NCI-H2081 (cell line): ENCODE measurements around the gene HSP90AB1.
A peak's percentile ranks its signal among the peaks of the same experiment; 100 is the strongest.
"Not testable (repeated sequence)": the region's sequence is repeated elsewhere in the genome, so short reads cannot be mapped to it uniquely, and the experiment has no call there.

Experiments used
- DNase-seq, 2 experiments: peaks; one replicate each; lab custom pipeline; 2025; lab: John Stamatoyannopoulos, UW

Gene HSP90AB1

DNA sequence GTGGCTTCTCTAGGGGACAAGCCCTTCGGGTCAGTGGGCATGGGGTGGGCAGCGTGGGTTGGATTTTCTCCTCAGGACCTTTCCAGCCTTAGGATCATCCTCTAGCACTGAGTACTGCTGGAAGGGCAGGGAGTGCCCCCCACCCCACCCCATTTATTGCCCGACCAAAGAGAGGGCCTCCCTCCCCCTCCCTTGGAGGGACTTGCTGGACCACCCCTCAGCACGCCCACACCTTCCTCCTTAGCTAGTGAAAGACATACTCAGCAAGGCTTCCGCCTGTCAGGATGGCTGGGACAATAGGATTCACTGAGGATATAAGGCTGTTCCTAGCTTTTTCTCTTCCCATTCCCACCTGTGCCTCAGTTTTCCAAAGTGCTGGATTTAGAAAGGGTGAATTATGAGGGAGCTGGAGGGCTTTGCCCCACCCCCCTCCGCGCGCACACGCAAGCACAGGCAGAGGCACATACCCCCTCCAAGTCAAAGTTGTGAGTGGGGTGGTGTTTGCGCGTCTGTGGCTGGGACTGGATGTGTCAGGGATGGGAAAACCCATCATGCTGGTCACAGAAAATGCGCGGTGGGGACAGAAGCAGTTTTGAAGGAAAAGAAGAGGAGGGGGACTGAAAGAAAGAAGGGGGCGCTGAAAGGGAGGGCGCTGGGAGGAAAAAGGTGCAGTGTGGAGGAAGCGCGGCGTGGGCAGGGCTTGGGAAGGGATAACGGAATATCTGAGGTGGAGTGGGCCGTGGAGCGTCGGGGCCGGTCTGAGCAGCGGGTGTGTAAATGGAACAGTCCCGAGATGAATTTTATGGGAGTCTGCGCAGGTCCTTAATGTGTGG, 24.2 kb upstream of the HSP90AB1 start:
- no peak for DNase-seq

DNA sequence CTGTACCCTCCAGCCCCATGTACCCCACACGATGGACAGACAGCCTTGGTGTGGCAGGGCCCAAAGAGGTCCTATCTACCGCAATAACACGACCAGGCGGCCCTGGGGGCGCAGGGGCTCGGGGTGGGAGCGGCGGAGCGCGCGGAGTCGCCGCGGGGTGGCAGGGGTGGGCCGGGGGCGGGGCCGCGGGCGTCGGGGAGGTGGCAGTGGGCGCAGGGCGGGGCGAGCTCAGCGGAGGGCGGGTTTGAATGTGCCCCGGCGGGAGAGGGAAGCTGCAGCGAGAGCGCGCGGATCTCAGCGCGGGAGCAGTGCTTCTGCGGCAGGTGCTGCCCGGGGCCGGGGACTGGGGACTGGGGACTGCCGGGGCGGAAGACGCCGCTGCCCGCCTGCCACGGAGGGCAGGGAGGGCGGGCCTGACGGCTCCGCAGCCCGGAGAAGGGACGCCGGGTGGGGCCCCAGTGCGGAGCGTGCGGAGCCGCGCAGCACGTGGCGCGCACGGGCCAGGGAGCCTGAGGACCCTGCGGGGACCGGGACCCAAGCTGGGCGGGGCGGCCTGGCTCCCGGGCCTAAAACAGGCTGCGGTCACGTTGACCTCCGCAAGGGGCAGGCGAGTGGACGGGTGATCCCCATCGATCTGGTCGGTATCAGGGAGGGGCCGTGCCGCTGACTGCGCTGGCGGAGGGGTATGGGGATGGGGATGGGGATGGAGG, 23.4 kb upstream of the HSP90AB1 start, which contains the start of gene SLC29A1:
Gene SLC29A1 (plus strand): TSS at position 277 of the 710 bp plus-strand sequence. CDS start 3,719 bp downstream, outside the sequence.
- peak; percentile 72 to 81 for DNase-seq

DNA sequence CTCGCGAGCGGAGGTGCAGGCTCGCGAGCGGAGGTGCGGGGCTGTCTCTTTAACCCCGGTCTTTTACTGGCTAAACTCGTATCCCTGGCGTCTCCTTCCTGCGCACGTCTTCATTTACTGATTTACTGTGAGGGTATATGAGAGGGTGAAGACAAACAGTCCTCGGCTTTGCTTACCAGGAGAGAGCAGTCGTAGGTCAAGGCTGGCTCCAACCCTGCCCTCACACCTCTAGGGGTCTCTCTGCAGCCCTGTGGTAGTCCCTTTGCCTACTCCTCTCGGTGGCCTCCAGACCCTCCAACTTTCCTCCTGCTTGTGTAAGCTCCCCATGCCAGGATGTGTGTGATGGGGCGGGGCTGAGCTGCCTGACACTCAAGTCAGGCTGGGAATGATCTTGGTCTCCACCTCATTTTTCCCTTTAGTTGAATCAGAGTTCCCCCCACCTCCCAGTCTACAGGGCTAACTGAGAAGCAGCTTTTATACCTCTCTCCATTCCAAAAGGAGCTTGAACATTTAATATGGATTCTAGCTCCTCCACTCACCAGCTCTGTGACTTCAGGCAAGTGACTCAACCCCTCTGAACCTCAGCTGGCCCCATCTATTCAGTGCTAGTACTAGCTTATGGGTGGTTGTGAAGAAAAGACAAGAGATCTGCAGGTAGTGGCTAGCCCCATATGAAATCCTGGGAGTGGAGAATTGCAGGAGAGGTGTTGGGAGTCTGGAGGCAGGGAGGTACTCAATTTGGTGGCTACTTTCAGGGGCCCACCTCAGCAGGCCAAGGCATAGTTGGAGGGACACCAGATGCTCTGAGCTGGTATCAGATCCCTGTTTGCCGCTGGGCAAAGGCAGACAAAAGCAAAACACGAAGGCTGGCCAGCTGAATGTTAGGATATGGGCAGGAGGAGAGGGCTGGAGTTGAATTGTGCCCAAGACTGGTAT, 22.6 kb upstream of the HSP90AB1 start:
- DNase-seq = peak in 1 of 2 experiments; percentile 49

DNA sequence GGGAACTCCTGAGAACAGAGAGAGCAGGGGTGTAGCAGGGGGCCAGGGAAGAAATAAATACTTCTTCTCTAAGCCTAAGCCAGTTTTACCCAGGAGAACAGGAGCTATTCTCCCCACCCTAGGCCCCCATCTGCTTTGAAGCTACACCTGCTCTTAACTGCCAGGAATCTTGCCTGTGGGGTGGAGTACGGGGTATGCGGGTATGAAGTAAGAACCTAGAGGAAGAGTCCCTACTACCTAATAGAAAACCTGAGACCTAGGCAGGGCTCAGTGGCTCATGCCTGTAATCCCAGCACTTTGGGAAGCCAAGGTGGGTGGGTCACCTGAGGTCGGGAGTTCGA, 22.0 kb upstream of the HSP90AB1 start:
- no peak for DNase-seq

DNA sequence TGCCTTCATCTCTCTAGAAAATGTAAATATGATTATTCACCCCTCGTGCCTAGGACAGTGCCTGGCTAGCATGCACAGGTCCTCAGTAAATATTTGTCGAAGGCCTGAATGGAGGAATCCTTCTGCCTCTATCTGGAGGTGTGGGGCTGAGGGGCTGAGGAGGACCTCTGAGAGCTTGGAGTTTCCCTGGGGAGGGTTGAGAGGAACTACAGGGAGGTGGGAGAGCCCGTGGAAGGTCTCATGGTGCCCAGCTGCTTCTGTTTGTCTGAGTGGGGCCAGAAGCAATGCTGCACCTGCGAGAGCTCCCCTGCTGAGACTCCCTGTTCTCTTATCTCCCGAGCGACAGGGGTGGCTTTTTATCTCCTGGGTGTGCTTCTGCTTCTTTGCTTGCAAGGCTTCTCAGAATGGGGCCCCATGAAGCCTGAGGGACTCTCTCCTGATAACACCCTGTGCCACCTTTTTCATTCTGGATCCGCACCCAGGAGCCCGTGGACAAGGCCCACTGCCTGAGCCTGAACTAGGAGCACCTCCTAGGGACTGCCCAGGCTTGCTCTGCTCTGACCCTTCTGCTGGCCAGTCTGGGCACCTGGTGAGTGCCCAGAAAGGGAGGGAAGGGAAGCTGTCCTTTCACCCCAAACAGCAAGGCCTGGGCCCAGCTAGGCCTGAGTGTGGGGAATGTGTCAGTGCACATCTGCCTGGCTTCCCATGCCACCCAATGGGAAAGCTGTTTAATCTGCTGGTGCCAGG, 21.1 kb upstream of the HSP90AB1 start:
- DNase-seq = peak in 1 of 2 experiments; percentile 40

DNA sequence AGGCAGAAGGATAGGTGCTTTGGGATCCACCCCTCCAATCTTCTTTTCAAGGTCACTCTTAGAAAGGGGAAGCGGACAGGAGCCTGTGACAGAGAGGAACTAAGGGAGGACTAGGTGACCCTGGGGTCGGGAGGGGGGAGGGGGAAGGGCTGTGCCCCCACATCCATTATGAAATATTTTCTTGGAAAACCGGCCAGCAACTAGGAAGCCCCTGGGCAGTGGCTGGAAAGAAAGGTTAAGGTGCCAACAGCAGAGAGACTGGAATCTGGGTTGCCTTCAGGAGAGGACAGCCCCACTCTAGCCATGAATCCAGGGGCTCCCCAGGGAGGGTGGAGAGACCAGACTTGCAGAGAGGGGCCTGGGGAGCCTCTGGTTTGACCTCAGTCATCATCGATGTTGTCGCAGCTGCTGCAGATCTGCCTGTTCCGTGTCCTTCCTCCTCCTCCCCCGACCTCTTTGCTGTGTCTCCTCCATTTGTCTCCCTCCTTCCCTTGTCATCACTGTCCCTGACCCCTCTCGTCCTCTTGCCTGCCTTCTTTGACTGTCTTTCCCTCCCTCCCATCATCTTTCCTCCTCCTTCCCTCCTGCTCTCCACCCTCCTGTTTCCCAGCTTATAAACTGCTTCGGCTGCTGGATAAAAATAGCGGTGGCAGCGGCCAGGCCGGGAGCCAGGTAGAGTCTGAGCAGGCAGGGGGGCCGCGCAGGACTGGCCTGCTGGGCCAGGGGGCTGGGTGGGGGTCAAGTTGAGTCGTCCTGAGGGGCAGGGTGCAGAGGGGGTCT, 20.3 kb upstream of the HSP90AB1 start:
- DNase-seq = no peak

DNA sequence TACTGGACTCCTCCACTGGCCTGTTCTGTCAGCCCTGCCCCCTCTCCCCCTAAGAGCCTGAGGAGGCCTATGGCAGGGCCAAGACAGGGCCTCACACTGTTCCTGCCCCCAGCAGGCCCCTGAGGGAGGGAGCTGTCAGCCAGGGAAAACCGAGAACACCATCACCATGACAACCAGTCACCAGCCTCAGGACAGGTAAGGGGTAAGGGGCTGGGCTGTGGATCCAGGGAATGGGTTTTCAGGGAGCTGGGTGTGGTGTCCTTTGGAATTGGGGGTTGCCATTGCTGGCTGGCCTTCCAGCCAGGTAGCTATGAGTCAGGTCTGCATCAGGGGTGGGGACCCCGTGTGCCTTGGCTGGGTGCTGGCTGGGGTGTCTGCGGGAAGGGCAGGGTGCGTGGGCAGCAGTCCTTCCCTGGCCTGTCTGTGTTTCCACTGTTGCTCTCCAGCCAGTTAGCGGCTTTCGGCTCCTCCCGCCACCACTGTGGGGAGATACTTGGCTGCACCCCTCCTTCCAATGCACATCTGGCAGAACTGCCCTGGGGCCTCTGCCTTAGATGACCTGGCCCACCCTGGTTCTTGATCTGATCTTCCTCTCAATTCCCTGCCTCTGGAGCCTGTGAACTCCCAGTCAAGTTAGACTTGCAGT, 19.6 kb upstream of the HSP90AB1 start:
- no peak for DNase-seq

DNA sequence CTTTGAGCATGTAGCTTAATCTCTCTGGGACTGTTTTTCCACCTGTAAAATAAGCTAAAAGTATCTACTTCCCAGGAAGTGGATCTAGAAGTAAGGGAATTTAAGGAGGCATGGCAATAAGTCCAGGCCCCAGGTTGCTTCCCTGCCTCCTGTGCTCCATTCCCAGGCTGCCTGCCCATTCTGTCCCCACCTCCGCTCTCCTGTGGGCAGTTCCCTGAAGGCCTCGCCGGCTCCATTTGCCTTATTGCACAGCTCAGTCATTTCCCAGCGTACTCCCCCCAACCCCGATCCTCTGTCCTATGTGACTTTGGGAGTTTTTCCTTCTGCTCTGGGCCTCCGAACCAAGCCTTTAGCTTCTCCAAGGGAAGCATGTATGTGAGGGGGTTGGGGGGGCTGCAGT, 18.9 kb upstream of the HSP90AB1 start:
- no peak for DNase-seq

DNA sequence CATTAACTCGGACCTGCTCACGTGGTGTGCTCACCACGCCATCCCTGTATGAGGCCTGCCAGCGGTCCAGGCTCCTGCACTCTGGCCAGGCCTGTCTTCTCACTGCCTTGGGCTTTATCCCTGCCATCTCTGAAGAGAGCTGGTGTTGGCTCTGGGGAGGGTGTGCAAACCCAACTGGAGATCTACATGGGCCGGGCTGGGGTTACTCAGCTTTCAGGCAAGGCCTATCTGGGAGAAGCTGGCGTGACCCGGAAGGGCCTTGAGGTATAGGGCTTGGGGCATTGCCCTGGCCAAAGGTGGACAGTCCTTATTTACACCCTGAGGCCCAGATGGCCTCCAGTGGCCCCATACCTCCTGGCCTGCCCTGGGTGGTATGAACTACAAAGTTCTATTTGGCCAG, 18.5 kb upstream of the HSP90AB1 start:
- no peak for DNase-seq

DNA sequence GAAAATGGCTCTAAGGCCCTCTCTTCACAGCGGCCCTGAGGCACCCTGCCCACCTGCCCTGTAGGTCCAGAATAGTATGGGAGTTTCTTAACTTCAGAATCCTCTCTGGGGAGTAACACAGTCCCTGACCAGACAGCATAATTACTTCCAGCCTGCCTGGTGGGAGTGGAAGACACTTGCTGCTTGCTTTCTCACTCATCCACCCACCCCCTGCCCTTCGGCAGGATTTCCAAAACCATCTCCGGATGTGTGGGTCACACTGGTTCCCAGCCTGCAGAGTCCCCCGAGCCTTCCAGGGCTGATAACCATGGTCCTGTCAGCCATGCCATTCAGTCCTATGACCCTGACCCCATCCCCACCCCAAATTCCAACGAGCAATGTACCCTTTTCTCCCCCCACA, 18.1 kb upstream of the HSP90AB1 start:
- no peak for DNase-seq

DNA sequence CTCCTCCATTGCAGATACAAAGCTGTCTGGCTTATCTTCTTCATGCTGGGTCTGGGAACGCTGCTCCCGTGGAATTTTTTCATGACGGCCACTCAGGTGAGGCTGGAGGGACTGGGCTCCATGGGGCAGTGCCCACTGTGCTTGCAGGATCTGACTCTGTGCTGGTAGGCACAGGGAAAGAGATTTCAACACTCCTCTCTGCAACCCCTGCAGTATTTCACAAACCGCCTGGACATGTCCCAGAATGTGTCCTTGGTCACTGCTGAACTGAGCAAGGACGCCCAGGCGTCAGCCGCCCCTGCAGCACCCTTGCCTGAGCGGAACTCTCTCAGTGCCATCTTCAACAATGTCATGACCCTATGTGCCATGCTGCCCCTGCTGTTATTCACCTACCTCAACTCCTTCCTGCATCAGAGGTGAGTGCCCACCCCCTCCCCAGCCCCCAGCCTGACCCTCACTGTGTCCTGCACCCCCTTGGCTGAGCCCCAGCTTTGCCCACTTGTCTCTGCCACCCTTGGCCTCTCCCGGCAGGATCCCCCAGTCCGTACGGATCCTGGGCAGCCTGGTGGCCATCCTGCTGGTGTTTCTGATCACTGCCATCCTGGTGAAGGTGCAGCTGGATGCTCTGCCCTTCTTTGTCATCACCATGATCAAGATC, 17.4 kb upstream of the HSP90AB1 start:
- DNase-seq = no peak

DNA sequence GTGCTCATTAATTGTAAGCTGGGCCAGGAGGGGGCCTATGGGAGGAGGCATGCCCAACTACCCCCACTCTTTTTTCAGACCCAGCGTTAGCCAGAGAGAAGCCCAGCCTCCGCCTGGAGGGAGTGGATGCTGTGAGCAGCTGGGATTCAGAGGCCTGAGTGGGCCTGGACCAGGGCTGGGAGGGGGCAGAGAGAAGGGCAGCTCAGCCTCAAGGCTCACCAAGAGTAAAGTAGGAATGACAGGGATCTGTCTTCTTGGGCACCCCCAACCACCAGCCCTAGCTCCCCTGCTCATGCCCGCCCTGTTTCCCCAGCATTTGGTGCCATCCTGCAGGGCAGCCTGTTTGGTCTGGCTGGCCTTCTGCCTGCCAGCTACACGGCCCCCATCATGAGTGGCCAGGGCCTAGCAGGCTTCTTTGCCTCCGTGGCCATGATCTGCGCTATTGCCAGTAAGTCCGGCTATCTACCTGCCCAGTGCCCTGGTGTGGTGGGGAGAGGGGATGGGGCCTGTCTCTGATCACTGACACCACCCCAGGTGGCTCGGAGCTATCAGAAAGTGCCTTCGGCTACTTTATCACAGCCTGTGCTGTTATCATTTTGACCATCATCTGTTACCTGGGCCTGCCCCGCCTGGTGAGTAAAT, 16.7 kb upstream of the HSP90AB1 start:
- no peak for DNase-seq

DNA sequence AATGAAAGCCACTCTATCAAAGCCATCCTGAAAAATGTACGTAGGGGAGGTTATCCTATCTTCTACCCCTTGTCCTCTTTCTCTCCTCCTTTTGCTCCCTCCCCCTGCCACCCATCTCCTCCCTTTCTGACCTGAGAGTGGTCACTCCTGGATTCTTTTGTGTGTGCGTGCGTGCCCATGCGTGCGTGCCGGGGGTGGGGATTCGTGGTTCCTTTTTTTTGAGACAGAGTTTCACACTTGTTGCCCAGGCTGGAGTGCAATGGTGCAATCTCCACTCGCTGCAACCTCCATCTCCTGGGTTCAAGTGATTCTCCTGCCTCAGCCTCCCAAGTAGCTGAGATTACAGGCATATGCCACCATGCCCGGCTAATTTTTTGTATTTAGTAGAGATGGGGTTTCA, 15.5 kb upstream of the HSP90AB1 start:
- DNase-seq = not testable (repeated sequence)

DNA sequence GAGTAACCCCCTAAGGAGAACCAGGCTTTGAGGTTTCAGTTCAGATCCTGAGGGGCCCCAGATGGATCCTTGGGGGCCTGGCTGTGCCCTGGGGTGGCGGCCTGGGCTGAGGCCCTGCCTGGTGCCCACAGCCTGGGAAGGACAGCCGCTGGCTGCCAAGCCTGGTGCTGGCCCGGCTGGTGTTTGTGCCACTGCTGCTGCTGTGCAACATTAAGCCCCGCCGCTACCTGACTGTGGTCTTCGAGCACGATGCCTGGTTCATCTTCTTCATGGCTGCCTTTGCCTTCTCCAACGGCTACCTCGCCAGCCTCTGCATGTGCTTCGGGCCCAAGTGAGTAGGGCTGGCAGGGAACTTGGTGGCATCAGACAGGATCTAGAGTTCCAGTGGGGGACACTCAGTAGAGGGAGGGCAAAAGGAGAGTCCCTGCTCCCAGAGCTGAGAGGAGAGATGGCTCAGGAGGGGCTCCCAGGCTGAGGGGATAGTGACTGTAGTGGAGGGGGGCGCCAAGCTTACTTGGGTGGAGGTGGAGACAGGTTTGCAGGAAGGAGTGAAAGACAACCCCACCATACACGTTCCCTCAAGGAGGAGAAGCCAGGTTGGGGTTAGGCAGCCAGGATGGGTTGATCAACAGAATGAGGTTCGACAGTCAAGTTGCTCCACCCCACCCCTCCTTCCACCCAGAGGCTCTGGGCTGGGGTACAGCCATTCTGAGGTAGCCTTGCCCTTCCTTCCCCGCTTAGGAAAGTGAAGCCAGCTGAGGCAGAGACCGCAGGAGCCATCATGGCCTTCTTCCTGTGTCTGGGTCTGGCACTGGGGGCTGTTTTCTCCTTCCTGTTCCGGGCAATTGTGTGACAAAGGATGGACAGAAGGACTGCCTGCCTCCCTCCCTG, 14.0 kb upstream of the HSP90AB1 start:
- no peak for DNase-seq

DNA sequence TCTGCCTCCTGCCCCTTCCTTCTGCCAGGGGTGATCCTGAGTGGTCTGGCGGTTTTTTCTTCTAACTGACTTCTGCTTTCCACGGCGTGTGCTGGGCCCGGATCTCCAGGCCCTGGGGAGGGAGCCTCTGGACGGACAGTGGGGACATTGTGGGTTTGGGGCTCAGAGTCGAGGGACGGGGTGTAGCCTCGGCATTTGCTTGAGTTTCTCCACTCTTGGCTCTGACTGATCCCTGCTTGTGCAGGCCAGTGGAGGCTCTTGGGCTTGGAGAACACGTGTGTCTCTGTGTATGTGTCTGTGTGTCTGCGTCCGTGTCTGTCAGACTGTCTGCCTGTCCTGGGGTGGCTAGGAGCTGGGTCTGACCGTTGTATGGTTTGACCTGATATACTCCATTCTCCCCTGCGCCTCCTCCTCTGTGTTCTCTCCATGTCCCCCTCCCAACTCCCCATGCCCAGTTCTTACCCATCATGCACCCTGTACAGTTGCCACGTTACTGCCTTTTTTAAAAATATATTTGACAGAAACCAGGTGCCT, 13.3 kb upstream of the HSP90AB1 start:
- no peak for DNase-seq

DNA sequence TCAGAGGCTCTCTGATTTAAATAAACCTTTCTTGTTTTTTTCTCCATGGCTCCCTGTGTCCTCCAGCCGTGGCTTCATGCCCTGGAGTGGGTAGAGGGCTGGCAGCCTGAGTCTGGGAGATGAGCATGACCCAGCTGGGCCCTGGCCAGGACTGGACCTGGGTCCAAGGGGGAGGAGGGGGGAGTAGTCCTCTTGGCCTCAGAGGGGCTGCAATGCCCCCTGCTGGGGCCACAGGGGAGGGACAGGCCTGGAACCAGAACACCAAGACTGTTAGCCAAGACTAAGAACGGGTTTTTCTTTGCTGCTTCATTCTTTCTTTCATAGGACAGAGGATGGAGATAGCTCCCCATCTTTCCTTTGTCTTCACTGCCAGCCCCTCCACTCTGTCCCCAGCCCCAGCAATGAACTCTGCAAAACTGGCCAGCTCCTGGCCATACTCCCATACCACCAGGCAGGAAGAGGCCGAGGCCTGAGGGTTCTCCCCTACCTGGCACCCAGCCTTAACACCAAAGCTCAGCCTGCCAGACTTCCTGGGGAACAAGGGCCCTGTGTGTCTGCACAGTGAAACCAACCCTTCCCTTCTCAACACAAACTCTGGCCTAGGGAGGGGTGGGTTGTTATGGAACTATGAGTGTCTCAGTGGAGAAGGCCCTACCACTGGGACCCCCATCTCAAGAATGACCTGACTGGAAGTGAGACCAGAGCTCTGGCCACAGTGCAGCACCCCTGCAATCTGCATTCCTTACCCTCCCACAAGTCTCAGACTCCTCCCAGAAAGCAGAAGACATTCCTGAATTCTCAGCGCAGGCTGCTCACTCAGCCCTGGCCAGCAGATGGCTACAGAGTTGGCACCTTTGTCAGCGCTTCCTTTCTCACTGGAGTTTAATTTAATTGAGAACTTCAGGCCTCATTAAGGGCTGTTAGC, 12.5 kb upstream of the HSP90AB1 start:
- DNase-seq = peak in 1 of 2 experiments; percentile 22

DNA sequence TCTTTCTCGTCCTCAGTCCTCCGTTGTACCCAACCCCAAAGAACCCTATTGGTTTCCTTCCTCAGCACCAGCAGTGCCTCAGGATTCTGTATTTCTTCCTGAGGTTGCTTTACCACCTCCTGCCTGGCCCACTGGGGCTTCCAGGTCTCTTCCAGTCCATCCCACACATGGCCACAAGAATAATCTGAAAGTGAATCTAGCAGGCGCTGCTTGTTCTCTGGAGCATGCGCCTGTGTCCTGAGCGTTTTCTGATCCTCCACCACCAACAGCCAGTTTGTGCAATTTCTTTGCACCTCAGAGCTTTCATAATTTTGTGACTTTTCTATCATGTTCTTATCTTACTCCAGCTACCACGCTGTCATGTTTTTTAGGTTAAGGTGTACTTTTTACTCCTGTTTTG, 11.6 kb upstream of the HSP90AB1 start:
- DNase-seq = no peak
